Tibial nerve (tissue), 4 donors: Measurements from ENCODE around the gene MRFAP1. TPM values are rescaled to one million over a fixed set of nuclear protein-coding genes. Genes with fewer than 3 reads are reported as not detected.
"Not testable (repeated sequence)": the region's sequence is repeated elsewhere in the genome, so short reads cannot be mapped to it uniquely, and the experiment has no call there.

Experiments
- DNase-seq, 2 donors: peaks; one replicate each; pipeline ENCODE4 v3.0.0-alpha.2; 2019; ENCODE audit warnings: low spot score in 2 of 2
- H3K27ac ChIP-seq, 4 donors: fragments of 200-600 bp; sonication (generic) in 3 of 4; one replicate each; pipeline ENCODE4 v1.5.1; 2017 to 2019; ENCODE audit warnings: mild to moderate bottlenecking in 1 of 4
- H3K27me3 ChIP-seq, 2 donors: fragments of 200-600 bp; sonication (generic) in 1 of 2; one replicate each; pipeline versions ENCODE4 v1.5.1 to v1.6.0; 2017 to 2019
- H3K36me3 ChIP-seq, 3 donors: fragments of 200-600 bp; sonication (generic); one replicate each; pipeline ENCODE4 v1.5.1; 2018 to 2019
- H3K4me1 ChIP-seq, 4 donors: fragments of 200-600 bp; sonication (generic) in 3 of 4; one replicate each; pipeline ENCODE4 v1.5.1; 2017 to 2019
- H3K4me3 ChIP-seq, 4 donors: fragments of 200-600 bp; sonication (generic) in 3 of 4; one replicate each; pipeline ENCODE4 v1.5.1; 2017 to 2019; ENCODE audit warnings: mild to moderate bottlenecking in 1 of 4, moderate library complexity in 1 of 4
- H3K9me3 ChIP-seq, 4 donors: fragments of 200-600 bp; sonication (generic) in 3 of 4; one replicate each; pipeline ENCODE4 v1.5.1; 2017 to 2019
- CTCF ChIP-seq, 5 experiments: fragments of 200-600 bp in 3 of 5; fragments of 450-650 bp in 2 of 5; sonication (generic) in 3 of 5; IDR thresholded peaks; one replicate each; pipeline ENCODE4 v1.5.1; 2016 to 2019; ENCODE audit warnings: antibody characterized with exemption in 5 of 5, mild to moderate bottlenecking in 3 of 5, moderate library complexity in 2 of 5
- EP300 ChIP-seq, 2 donors: sonication (generic); formaldehyde crosslinking; IDR thresholded peaks; one replicate each; pipeline ENCODE4 v1.6.1; 2017; ENCODE audit warnings: antibody characterized with exemption in 2 of 2, mild to moderate bottlenecking in 1 of 2
- POLR2A ChIP-seq, 2 donors: fragments of 450-650 bp; IDR thresholded peaks; one replicate each; pipeline ENCODE4 v1.6.1; 2017; ENCODE audit warnings: antibody characterized with exemption in 2 of 2, mild to moderate bottlenecking in 2 of 2, moderate library complexity in 2 of 2
- WGBS, 2 donors: methylation state at CpG; one replicate each; pipeline ENCODE4 v1.1.5; 2018; 5-methylcytosine and 5-hydroxymethylcytosine counted together
- total RNA-seq, 4 donors: library from RNA; depleted of rRNA; stranded (reverse); fragments of >200 nt; gene quantifications; one replicate each; pipeline ENCODE4 v1.1.0, GENCODE V29; 2016

Gene MRFAP1
- total RNA-seq, 4 donors from 2014 or later: 176 to 300 (median 202) TPM

- Histone ChIP-seq H3K27me3 (no peaks in the 10 kb centered on the region), H3K9me3 (no peaks in the 10 kb centered on the region), H3K4me3 (no peak overlapping the region), H3K27ac (no peak overlapping the region), H3K36me3 (peaks cover 0 to 13% (median 0%) of the 10 kb centered on the region in 3 donors), H3K4me1 (peaks cover 0 to 18% (median 11%) of the 10 kb centered on the region in 4 donors)
- 42 to 59% methylated on average over 6 of the region's 6 CpGs for WGBS, 2 donors
- no peak for DNase-seq
- TF ChIP-seq CTCF (IDR thresholded peaks at IDR 0.05): no peak
- TF ChIP-seq POLR2A (IDR thresholded peaks at IDR 0.05): no peak
- no peak for TF ChIP-seq EP300 (IDR thresholded peaks at IDR 0.05)
Measured at GRCh38 chr4:6647582-6648230, 7.2 kb downstream of the MRFAP1 start.

DNA sequence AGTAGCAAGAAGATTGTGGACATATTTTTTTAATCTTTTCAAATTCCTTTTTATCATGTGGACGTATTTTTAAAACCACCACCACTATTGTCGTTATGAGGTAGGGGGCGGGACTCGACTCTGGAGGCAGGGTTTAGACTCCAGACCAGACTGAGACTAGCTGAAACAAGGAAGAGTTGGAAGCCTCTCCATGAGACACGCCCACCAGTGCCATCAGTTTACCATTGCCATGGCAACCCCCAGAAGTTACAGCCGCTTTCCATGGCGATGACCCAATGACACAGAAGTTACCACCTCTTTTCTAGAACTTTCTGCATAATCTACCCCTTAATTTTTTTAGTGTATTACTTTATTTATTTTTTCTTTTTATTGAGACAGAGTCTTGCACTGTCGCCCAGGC is 8.7 kb downstream of the MRFAP1 start:
- WGBS, 2 donors: 88 to 90% methylated on average over 8 of the region's 8 CpGs
- DNase-seq: no peak
- H3K4me1 ChIP-seq: peaks cover 0 to 5% (median 2%) of the 10 kb centered on the region in 4 donors
- H3K27ac ChIP-seq: no peak overlapping the region
- TF ChIP-seq CTCF (IDR thresholded peaks at IDR 0.05) (no peak), EP300 (IDR thresholded peaks at IDR 0.05) (no peak), POLR2A (IDR thresholded peaks at IDR 0.05) (no peak)
- no peaks in the 10 kb centered on the region for H3K9me3 ChIP-seq
- no peak overlapping the region for H3K4me3 ChIP-seq
- H3K36me3 ChIP-seq: no peaks in the 10 kb centered on the region
- H3K27me3 ChIP-seq: no peaks in the 10 kb centered on the region

- H3K36me3 ChIP-seq, DNase-seq, H3K9me3 ChIP-seq, H3K27ac ChIP-seq, H3K27me3 ChIP-seq, H3K4me3 ChIP-seq: not testable (repeated sequence)
- 32 to 87% methylated on average over 2 to 3 of the region's 3 CpGs for WGBS, 2 donors
- H3K4me1 ChIP-seq: peaks cover 0 to 10% (median 2%) of the 10 kb centered on the region in 4 donors
Measured at GRCh38 chr4:6654211-6654610, 13.7 kb downstream of the MRFAP1 start.

DNA sequence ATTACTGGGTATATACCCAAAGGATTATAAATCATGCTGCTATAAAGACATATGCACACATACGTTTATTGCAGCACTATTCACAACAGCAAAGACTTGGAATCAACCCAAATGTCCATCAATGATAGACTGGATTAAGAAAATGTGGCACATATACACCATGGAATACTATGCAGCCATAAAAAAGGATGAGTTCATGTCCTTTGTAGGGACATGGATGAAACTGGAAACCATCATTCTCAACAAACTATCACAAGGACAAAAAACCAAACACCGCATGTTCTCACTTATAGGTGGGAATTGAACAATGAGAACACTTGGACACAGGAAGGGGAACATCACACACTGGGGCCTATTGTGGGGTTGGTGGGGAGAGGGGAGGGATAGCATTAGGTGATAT is 14.8 kb downstream of the MRFAP1 start:
- 84 to 85% methylated on average over 2 of the region's 2 CpGs for WGBS, 2 donors
- H3K27me3 ChIP-seq, H3K36me3 ChIP-seq, H3K4me3 ChIP-seq, H3K27ac ChIP-seq, DNase-seq, H3K9me3 ChIP-seq: not testable (repeated sequence)
- peaks cover 0 to 16% (median 5%) of the 10 kb centered on the region in 4 donors for H3K4me1 ChIP-seq

DNA sequence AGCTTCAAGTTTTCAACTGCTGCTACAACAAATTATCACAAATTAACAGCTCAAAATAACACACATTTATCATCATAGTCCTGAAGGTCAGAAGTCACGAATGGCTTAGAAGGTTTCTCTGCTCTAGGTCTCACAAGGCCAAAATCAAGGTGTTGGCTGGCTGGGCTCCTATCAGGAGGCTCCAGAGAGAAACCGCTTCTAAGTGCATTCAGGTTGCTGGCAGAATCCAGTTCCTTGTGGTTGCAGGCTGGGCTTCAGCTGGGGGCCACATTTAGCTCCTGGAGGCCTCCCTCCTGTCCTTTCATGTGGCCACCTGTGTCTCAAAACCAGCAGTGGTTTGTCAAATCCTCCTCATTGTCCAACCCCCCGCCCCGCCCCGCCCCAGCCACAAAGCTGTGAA is 15.4 kb downstream of the MRFAP1 start:
- Histone ChIP-seq H3K27me3 (no peaks in the 10 kb centered on the region), H3K4me3 (no peak overlapping the region), H3K9me3 (no peaks in the 10 kb centered on the region), H3K4me1 (peaks cover 0 to 16% (median 5%) of the 10 kb centered on the region in 4 donors), H3K36me3 (no peaks in the 10 kb centered on the region), H3K27ac (no peak overlapping the region)
- no peak for DNase-seq
- TF ChIP-seq POLR2A (IDR thresholded peaks at IDR 0.05) (no peak), EP300 (IDR thresholded peaks at IDR 0.05) (no peak), CTCF (IDR thresholded peaks at IDR 0.05) (no peak)
- 91 to 94% methylated on average over 5 of the region's 5 CpGs for WGBS, 2 donors

DNA sequence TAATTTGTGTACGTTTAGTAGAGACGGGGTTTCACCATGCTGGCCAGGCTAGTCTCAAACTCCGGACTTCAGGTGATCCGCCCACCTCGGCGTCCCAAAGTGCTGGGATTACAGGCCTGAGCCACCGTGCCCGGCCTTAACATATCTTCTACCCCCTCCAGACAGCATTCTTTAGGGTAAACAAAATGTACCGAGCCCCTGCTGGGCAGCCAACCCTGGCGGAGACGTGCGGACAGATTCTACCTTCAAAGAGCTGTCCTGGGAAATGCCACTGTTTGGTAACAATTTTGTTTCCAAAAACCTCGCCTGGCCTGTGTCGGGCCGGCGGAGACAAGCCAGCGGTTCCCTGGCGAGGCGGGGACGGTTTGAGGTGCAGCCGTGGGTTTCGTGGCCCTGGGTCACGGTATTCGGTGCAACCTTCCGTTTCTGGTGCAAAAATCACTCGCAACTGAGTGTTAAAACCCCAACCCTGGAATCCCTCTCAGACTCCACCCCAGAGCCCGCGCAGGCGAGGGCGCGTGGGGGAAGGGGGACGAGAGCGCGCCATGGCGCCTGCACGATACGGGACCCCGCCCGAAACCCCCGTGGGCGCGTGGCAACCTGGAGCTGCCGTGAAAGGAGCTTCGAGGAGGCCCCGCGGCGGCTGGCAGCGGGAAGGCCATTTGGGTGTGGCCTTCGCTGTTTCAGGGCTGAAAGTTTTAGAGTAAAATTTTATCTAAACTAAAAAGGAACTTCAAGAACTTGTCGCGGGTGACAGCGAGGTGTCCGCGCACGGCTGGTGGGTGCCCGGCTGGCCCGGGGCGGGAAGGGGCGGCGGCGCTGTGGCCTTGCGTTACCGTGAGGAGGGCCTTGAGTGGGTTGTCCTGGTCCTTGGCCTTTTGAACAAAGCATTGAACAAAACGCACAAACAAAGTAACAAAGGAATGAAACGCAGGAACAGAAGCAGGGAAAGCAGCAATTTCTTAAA is 17.0 kb downstream of the MRFAP1 start:
- WGBS, 2 donors: 77% methylated on average over 65 of the region's 65 CpGs
- no peaks in the 10 kb centered on the region for H3K27me3 ChIP-seq
- no peaks in the 10 kb centered on the region for H3K9me3 ChIP-seq
- no peak for DNase-seq
- TF ChIP-seq POLR2A (IDR thresholded peaks at IDR 0.05) (no peak), EP300 (IDR thresholded peaks at IDR 0.05) (no peak), CTCF (IDR thresholded peaks at IDR 0.05) (no peak)
- no peaks in the 10 kb centered on the region for H3K36me3 ChIP-seq
- H3K27ac ChIP-seq: peak overlapping the region in 1 of 4 donors; percentile 72
- no peak overlapping the region for H3K4me3 ChIP-seq
- H3K4me1 ChIP-seq: peaks cover 0 to 16% (median 5%) of the 10 kb centered on the region in 4 donors
